ENCODE data around the gene C6orf15. TPM values are rescaled to one million over a fixed set of nuclear protein-coding genes. Genes with fewer than 3 reads are reported as not detected.

Gene C6orf15
- total and polyA plus RNA-seq, 2 donors (not counting 3 experiments of a cell fraction or from before 2014, with no cell fraction given): not detected

- no peaks in the 10 kb centered on the region for H4K20me1 ChIP-seq (replicated peaks; ENCODE audit: control insufficient read depth, extremely low read depth, insufficient read depth, low read length)
- TF ChIP-seq CTCF (IDR thresholded peaks at IDR 0.05; ENCODE audit: extremely low read depth in 1 of 2, insufficient read depth in 1 of 2, low read depth in 1 of 2, low read length in 2 of 2) (no peak), EZH2 (IDR thresholded peaks at IDR 0.05; ENCODE audit: borderline replicate concordance, low read depth, low read length, severe bottlenecking) (no peak)
- TF ChIP-seq, protein P1, sequence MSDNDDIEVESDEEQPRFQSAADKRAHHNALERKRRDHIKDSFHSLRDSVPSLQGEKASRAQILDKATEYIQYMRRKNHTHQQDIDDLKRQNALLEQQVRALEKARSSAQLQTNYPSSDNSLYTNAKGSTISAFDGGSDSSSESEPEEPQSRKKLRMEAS (IDR thresholded peaks at IDR 0.05; ENCODE audit: insufficient read depth, insufficient read length): no peak
- H3K79me2 ChIP-seq (ENCODE audit: control insufficient read depth, insufficient read depth, low read length): no peaks in the 10 kb centered on the region
- POLR2A ChIA-PET: interaction anchor here (1.3 kb wide), 1 partner anchor 30 kb away, joined by 3 read pairs; no protein-coding TSS in a partner anchor
- H3K36me3 ChIP-seq (ENCODE audit: control insufficient read depth in 2 of 2, extremely low read depth in 1 of 2, insufficient read depth in 2 of 2, low read length in 2 of 2): no peaks in the 10 kb centered on the region
- no peak overlapping the region for H3K27ac ChIP-seq (ENCODE audit: insufficient read depth, low read depth, low read length)
- no peak overlapping the region for H3K4me2 ChIP-seq (ENCODE audit: insufficient read depth, low read length)
- peaks cover 21% of the 10 kb centered on the region for H3K4me1 ChIP-seq (ENCODE audit: control insufficient read depth, extremely low read depth, insufficient read depth, low read length)
- H3K9ac ChIP-seq (replicated peaks; ENCODE audit: extremely low read depth, insufficient read depth, low read length): no peak overlapping the region
- CTCF ChIA-PET: interaction anchor here (0.7 to 8.2 kb wide), 8 partner anchors 11 to 295 kb away, joined by 3 to 102 read pairs (median 14); no protein-coding TSS in a partner anchor
- H3K4me3 ChIP-seq (replicated peaks in 1 of 3; ENCODE audit: insufficient read depth in 1 of 3, low read depth in 1 of 3, low read length in 3 of 3): no peak overlapping the region
- dilution Hi-C loops (cut with MboI; ENCODE audit: extremely low pct_ligation_motif_present, low sequenced_read_pairs): no loop called here
- H2AFZ ChIP-seq (ENCODE audit: low read depth, low read length): no peak overlapping the region
- H3K9me1 ChIP-seq (replicated peaks; ENCODE audit: control insufficient read depth, extremely low read depth, insufficient read depth, low read length): no peaks in the 10 kb centered on the region
- H3K27me3 ChIP-seq (ENCODE audit: control insufficient read depth in 2 of 2, insufficient read depth in 2 of 2, low read length in 2 of 2): no peaks in the 10 kb centered on the region
- DNase-seq (ENCODE audit: low read depth, low spot score): peak; percentile 23
- intact Hi-C loops (cut with micrococcal nuclease): no loop called here
- no peak for FAIRE-seq
- BruUV-seq (replicated peaks): no TSS peak
- no peaks in the 10 kb centered on the region for H3K9me3 ChIP-seq (replicated peaks; ENCODE audit: control insufficient read depth, insufficient read depth, low read length)
Measured at GRCh38 chr6:31116661-31117385, 4.4 kb upstream of the C6orf15 start.

Data from endothelial cell of umbilical vein (primary cell).